Duodenal mucosa (tissue), 2 donors: ENCODE data around the gene SLC17A3.

Source experiments
- H3K27ac ChIP-seq: one replicate; pipeline ENCODE4 v1.7.0; 2013; ENCODE audit warnings: low read depth, low read length
- H3K27me3 ChIP-seq, 2 donors: one replicate each; pipeline ENCODE4 v1.7.0; 2013; ENCODE audit warnings: low read length in 2 of 2, control low read depth in 1 of 2; ENCODE audit not compliant: insufficient read depth in 2 of 2, control insufficient read depth in 1 of 2
- H3K36me3 ChIP-seq, 2 donors: one replicate each; pipeline ENCODE4 v1.7.0; 2013; ENCODE audit warnings: low read length in 2 of 2, control low read depth in 1 of 2; ENCODE audit not compliant: insufficient read depth in 2 of 2, control insufficient read depth in 1 of 2
- H3K4me1 ChIP-seq, 2 donors: one replicate each; pipeline ENCODE4 v1.7.0; 2013; ENCODE audit warnings: low read length in 2 of 2, control low read depth in 1 of 2; ENCODE audit not compliant: insufficient read depth in 2 of 2, control insufficient read depth in 1 of 2
- H3K4me3 ChIP-seq, 2 donors: one replicate each; pipeline ENCODE4 v1.7.0; 2013; ENCODE audit warnings: low read length in 2 of 2, low read depth in 1 of 2
- H3K9ac ChIP-seq, 2 donors: one replicate each; pipeline ENCODE4 v1.7.0; 2013; ENCODE audit warnings: low read length in 2 of 2, low read depth in 1 of 2
- H3K9me3 ChIP-seq, 2 donors: one replicate each; pipeline ENCODE4 v1.7.0; 2013; ENCODE audit warnings: low read length in 2 of 2, control low read depth in 1 of 2; ENCODE audit not compliant: control insufficient read depth in 1 of 2

SLC17A3 gene

DNA sequence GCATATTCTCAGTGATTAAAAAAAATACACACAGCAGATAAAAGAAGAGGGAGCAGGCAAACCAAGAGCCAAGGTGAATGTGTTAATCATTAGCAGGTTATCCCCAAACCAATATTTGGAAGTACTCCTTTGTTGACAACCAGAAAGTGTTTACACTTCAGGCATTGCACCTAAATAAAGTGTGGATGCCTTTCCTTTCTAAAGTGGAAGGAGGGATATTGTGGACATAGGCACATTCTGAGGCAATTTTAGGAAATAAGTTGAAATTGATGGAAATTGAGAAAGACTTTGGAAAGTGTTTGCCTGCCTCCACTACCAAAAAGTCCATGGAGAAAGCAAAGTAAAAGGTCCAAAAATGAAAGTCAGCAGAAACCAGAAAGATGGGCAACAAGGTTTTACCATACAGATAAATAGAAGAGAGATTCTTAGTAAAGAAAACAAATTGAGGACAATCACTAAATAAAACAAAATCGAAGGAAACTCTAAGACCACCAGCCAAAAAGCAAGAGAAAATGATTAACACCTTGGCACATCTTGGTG lies 33.5 kb upstream of the SLC17A3 start:
- Histone ChIP-seq H3K4me1 (no peaks in the 10 kb centered on the region), H3K4me3 (no peak overlapping the region), H3K9me3 (no peaks in the 10 kb centered on the region), H3K36me3 (no peaks in the 10 kb centered on the region), H3K27me3 (no peaks in the 10 kb centered on the region), H3K9ac (no peak overlapping the region), H3K27ac (no peak overlapping the region)

DNA sequence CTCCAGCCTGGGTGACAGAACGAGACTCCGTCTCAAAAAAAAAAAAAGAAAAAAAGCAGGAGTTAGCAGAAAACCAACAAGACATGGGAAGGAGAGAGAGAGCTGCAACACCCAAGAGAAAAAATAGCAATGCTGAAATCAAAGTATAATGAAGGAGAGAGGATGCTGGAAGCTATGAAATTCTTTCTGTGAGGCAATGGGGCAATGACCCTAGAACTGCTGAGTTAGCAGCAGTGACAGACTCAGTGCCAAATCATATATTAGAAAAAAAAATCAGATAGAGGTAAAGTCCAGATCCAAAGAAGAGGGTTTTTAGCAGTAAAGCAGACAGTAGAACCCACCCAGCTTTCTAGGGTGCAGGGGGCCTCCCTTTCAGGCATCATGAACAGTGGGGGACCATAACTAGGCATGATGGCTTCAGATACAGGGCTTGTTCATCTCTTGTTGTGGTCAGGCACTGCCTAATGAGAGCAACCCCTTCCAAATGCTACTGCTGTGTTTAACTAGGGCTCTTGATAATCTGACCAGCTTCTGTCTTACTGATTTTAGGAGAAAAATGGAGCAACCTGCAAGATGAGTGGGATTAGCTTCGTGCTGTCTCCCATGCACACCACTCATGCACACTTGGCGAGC lies 29.5 kb upstream of the SLC17A3 start:
- H3K9me3 ChIP-seq = no peaks in the 10 kb centered on the region
- no peaks in the 10 kb centered on the region for H3K4me1 ChIP-seq

DNA sequence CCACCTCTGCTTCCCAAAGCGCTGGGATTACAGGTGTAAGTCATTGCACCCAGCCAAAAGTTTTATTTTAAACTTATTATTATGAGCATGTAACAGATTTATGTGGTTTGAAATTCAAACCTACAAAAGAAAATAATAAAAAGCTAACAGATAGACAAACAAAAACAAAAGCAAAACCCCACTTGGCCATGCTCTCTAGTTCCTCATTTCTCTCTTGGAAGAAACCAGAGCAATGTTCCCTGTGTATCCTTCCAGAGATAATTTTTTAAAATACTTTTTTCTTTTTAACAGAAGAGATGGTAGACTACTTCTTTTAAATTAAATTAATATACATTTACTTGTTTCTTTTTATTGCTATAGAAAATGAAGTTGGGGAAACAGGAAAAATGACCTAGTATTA lies 28.0 kb upstream of the SLC17A3 start:
- no peak overlapping the region for H3K27ac ChIP-seq
- no peak overlapping the region for H3K4me3 ChIP-seq
- no peaks in the 10 kb centered on the region for H3K9me3 ChIP-seq
- no peaks in the 10 kb centered on the region for H3K36me3 ChIP-seq
- no peaks in the 10 kb centered on the region for H3K4me1 ChIP-seq
- no peaks in the 10 kb centered on the region for H3K27me3 ChIP-seq
- H3K9ac ChIP-seq = no peak overlapping the region

More for the DNA sequence above, 29.5 kb upstream of the SLC17A3 start:
- Histone ChIP-seq H3K4me3 (no peak overlapping the region), H3K27me3 (no peaks in the 10 kb centered on the region), H3K9ac (no peak overlapping the region), H3K27ac (no peak overlapping the region), H3K36me3 (no peaks in the 10 kb centered on the region)

DNA sequence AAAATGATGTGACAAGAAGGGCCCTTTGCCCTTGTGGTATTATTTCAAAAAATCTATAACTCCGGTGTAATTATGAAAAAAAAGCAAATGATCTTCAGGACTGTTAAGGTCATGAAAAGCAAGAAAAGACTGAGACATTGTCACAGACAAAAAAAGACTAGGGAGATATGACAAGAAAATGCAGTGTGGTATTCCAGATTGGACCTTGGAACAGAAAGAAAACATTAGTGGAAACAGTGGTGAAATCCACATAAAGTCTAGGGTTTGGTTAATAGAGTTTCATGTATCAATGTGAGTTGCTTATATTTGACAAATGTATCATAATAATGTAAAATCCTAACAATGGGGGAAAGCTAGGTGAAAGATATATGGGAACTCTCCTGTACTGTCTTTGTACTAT lies 26.8 kb upstream of the SLC17A3 start:
- Histone ChIP-seq H3K4me3 (no peak overlapping the region), H3K9me3 (no peaks in the 10 kb centered on the region), H3K9ac (no peak overlapping the region), H3K27me3 (no peaks in the 10 kb centered on the region), H3K4me1 (no peaks in the 10 kb centered on the region), H3K27ac (no peak overlapping the region), H3K36me3 (no peaks in the 10 kb centered on the region)

DNA sequence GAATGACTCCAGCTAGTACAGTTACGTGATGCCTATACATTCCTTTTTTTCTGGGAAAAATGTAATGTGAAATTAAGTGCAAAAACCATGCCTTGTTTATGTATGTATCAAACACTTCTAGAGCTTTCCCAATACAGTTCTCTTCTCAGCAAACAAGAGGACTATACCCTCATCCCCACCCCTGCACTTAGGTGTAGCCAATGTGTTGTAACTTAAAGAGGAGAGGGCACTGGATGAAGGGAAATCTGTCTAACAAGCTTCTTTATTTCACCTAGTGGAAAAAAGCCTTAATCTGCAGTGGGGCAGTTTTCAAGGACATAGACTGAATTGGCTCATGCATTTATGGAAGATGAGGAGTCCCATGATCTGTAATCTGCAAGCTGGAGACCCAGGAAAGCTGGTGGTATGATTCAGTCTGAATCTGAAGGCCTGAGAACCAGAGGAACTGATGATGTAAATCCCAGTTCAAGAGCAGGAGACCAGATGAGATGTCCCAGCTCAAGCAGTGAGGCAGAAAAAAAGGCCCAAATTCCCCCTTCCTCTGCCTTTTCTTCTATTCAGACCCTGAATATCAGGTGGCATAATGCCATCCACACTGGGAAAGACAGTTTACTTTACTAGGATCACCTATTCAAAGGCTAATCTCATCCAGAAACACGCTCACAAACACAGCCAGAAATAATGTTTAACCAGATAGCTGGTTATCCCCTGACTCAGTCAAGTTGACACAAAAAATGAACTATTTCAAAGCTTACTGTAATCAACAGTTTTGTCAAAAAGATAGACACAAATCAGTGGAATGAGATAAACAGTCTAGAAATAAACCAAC lies 25.8 kb upstream of the SLC17A3 start:
- Histone ChIP-seq H3K9me3 (no peaks in the 10 kb centered on the region), H3K4me1 (no peaks in the 10 kb centered on the region), H3K27me3 (no peaks in the 10 kb centered on the region), H3K27ac (no peak overlapping the region), H3K4me3 (no peak overlapping the region), H3K9ac (no peak overlapping the region), H3K36me3 (no peaks in the 10 kb centered on the region)

DNA sequence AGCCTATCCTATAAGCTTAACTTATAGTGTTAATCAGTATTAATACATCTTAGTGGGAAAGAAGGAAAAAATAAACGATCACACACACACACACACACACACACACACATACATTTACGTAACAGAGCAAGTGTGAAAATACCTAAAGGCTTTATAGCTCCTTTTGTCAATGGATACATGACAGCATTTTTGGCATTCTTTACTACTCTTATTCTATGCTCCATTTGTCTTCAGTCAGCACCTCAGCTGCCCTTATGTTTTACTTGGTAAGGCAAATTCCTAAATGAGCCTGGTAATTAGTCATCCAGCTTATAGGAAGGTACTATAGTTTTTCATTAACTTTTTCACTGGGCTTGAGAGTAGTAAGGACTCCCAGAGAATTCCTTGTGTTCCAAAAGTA lies 25.1 kb upstream of the SLC17A3 start:
- no peaks in the 10 kb centered on the region for H3K4me1 ChIP-seq
- no peaks in the 10 kb centered on the region for H3K27me3 ChIP-seq
- H3K4me3 ChIP-seq = no peak overlapping the region
- no peaks in the 10 kb centered on the region for H3K9me3 ChIP-seq
- no peaks in the 10 kb centered on the region for H3K36me3 ChIP-seq
- H3K27ac ChIP-seq = no peak overlapping the region
- no peak overlapping the region for H3K9ac ChIP-seq

DNA sequence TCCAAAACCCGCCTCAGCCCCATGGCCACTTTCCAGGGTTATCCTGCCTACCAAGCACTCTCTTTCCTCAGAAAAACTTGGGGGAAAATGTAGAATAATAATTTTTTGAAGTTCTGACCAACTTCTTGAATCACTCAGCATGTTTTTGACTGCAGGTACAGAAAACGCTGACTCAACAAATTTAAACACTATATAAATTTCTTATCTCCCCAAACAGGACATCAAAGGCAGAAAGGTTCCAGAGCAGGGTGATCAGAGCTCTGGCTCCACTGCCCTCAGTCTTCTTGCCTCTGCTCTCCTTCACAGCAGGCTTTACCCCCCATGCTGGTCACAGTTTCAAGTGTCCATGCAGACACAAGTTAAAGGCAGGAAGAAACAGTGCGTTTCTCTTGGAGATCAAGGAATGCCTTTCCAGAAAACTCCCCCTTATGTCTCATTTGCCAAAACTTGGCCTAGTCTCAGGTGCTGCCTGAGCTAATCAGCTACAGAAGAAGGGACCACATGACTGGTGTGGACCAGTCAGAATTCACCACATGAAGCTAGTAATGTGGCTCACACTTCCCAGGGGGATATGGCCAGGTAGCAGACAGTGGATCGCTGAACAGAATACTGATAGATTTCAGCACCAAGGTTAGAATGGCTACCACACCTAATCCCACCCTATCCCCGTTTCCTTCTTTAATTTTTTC lies 24.4 kb upstream of the SLC17A3 start:
- H3K9ac ChIP-seq = no peak overlapping the region
- no peaks in the 10 kb centered on the region for H3K9me3 ChIP-seq
- H3K4me1 ChIP-seq = no peaks in the 10 kb centered on the region
- H3K27me3 ChIP-seq = no peaks in the 10 kb centered on the region
- no peak overlapping the region for H3K27ac ChIP-seq
- H3K36me3 ChIP-seq = no peaks in the 10 kb centered on the region
- H3K4me3 ChIP-seq = no peak overlapping the region

DNA sequence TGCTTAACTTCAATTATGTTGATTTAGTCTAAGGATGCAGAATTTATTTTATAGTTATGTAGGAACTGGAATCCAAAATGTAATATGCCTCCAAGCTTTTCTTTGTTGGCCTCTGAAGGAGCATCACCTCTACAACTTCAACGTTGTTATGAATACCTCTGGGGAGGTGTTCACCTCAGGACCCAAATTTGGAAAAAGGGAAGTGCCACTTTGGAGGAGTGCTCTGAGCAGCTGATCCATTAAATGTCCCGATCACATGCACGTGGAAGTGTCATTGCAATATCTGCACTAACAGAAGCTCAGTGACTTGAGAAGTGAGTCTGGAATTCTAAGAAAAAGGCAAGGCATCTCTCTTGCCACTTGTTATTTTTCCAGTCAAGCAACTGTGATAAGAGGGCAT lies 22.2 kb upstream of the SLC17A3 start:
- Histone ChIP-seq H3K27me3 (no peaks in the 10 kb centered on the region), H3K4me3 (no peak overlapping the region), H3K9me3 (no peaks in the 10 kb centered on the region), H3K36me3 (no peaks in the 10 kb centered on the region), H3K27ac (no peak overlapping the region), H3K4me1 (no peaks in the 10 kb centered on the region), H3K9ac (no peak overlapping the region)

DNA sequence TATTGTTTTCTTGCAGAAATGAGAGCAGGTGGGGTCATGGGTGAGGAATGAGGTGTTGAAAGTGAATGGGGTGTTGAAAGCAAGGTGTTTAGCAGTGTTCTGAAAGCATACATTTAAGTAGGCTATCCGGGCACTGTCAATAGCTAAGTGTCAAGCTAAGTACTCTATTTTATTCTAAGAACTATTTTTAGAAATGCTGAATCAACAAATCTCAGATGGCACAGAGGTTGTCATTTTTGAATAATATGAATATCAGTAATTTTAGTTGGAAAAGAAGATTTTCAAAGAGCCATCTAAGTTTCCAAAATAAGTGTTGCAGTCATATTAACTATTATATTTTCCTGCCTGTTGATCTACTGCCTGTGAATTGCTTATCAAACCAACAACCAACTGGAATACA lies 21.7 kb upstream of the SLC17A3 start:
- no peak overlapping the region for H3K27ac ChIP-seq
- H3K27me3 ChIP-seq = no peaks in the 10 kb centered on the region
- H3K4me1 ChIP-seq = no peaks in the 10 kb centered on the region
- no peaks in the 10 kb centered on the region for H3K36me3 ChIP-seq
- no peak overlapping the region for H3K9ac ChIP-seq
- H3K4me3 ChIP-seq = no peak overlapping the region
- H3K9me3 ChIP-seq = no peaks in the 10 kb centered on the region

DNA sequence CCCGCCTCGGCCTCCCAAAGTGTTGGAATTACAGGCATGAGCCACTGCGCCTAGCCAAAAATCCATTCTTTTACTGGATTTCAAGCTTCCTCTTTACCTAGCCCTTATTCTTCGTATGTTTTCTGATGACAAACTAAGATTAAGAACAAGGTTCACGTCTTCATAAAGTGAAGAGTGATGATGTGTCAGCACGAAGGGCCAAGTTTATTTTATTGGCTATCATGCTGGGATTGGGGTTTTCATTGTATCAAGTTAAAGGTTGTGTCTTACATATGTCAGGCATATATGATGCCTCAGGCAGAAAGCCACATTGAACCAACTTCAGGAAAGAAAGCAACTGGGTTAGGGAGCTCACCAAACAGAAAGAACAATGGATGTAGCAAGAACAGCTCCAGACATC lies 19.7 kb upstream of the SLC17A3 start:
- H3K4me3 ChIP-seq = no peak overlapping the region
- H3K4me1 ChIP-seq = peaks cover 0 to 4% of the 10 kb centered on the region in 2 donors

More for the DNA sequence above, 19.7 kb upstream of the SLC17A3 start:
- no peak overlapping the region for H3K27ac ChIP-seq
- no peaks in the 10 kb centered on the region for H3K36me3 ChIP-seq
- no peaks in the 10 kb centered on the region for H3K9me3 ChIP-seq
- no peaks in the 10 kb centered on the region for H3K27me3 ChIP-seq
- H3K9ac ChIP-seq = no peak overlapping the region
